T-helper 2 cell treated with Interferon-gamma antibody and Interleukin-4, amounts not matched to agents 5 μg/mL and 100 μg/mL, for 36 hours (primary cell): ENCODE measurements around the gene ARHGEF16.

Experiments
- DNase-seq: peaks from one replicate; pipeline ENCODE4 v3.0.0; 2021; ENCODE audit warnings: low spot score
- H3K27ac Mint-ChIP-seq: one replicate; pipeline ENCODE4 v1.8.0; 2021; ENCODE audit warnings: mild to moderate bottlenecking, mixed read lengths
- H3K27me3 Mint-ChIP-seq: one replicate; pipeline ENCODE4 v1.8.0; 2021; ENCODE audit warnings: low read depth, mixed read lengths
- H3K36me3 Mint-ChIP-seq: one replicate; pipeline ENCODE4 v1.8.0; 2021; ENCODE audit warnings: low read depth, mixed read lengths
- H3K4me1 Mint-ChIP-seq: one replicate; pipeline ENCODE4 v1.8.0; 2021; ENCODE audit warnings: low read depth, mixed read lengths
- H3K4me3 Mint-ChIP-seq: one replicate; pipeline ENCODE4 v1.8.0; 2022; ENCODE audit warnings: mild to moderate bottlenecking, moderate library complexity, mixed read lengths
- H3K9me3 Mint-ChIP-seq: one replicate; pipeline ENCODE4 v1.8.0; 2021; ENCODE audit warnings: mixed read lengths

ARHGEF16 gene

GRCh38 chr1:3417082-3417739 is 37.3 kb upstream of the ARHGEF16 start:
- DNase-seq, result no peak
- no peaks in the 10 kb centered on the region for H3K36me3 Mint-ChIP-seq
- H3K4me1 Mint-ChIP-seq, result no peaks in the 10 kb centered on the region
- H3K27ac Mint-ChIP-seq, result no peak overlapping the region
- H3K27me3 Mint-ChIP-seq, result no peaks in the 10 kb centered on the region
- no peak overlapping the region for H3K4me3 Mint-ChIP-seq
- peaks cover 8% of the 10 kb centered on the region for H3K9me3 Mint-ChIP-seq

GRCh38 chr1:3417934-3418333 is 36.5 kb upstream of the ARHGEF16 start:
- H3K4me3 Mint-ChIP-seq, result no peak overlapping the region
- no peaks in the 10 kb centered on the region for H3K36me3 Mint-ChIP-seq
- no peak overlapping the region for H3K27ac Mint-ChIP-seq
- H3K27me3 Mint-ChIP-seq, result no peaks in the 10 kb centered on the region
- H3K9me3 Mint-ChIP-seq, result peaks cover 8% of the 10 kb centered on the region
- no peaks in the 10 kb centered on the region for H3K4me1 Mint-ChIP-seq
- DNase-seq, result no peak

GRCh38 chr1:3418600-3418999 is 35.9 kb upstream of the ARHGEF16 start:
- H3K27ac Mint-ChIP-seq, result no peak overlapping the region
- H3K4me3 Mint-ChIP-seq, result no peak overlapping the region
- H3K36me3 Mint-ChIP-seq, result no peaks in the 10 kb centered on the region
- no peaks in the 10 kb centered on the region for H3K27me3 Mint-ChIP-seq
- peaks cover 8% of the 10 kb centered on the region for H3K9me3 Mint-ChIP-seq
- DNase-seq, result no peak
- H3K4me1 Mint-ChIP-seq, result no peaks in the 10 kb centered on the region

- H3K36me3 Mint-ChIP-seq, result no peaks in the 10 kb centered on the region
- H3K27ac Mint-ChIP-seq, result no peak overlapping the region
- H3K4me1 Mint-ChIP-seq, result no peaks in the 10 kb centered on the region
- H3K4me3 Mint-ChIP-seq, result no peak overlapping the region
- H3K9me3 Mint-ChIP-seq, result peaks cover 8% of the 10 kb centered on the region
- no peak for DNase-seq
- no peaks in the 10 kb centered on the region for H3K27me3 Mint-ChIP-seq
Observed at GRCh38 chr1:3419415-3420204, 34.9 kb upstream of the ARHGEF16 start.

- no peaks in the 10 kb centered on the region for H3K4me1 Mint-ChIP-seq
- no peak overlapping the region for H3K27ac Mint-ChIP-seq
- H3K4me3 Mint-ChIP-seq, result no peak overlapping the region
- no peak for DNase-seq
- H3K9me3 Mint-ChIP-seq, result peaks cover 8% of the 10 kb centered on the region
- no peaks in the 10 kb centered on the region for H3K27me3 Mint-ChIP-seq
- no peaks in the 10 kb centered on the region for H3K36me3 Mint-ChIP-seq
Observed at GRCh38 chr1:3420218-3420951, 34.1 kb upstream of the ARHGEF16 start.

- Mint-ChIP-seq H3K4me1 (no peaks in the 10 kb centered on the region), H3K36me3 (no peaks in the 10 kb centered on the region), H3K4me3 (no peak overlapping the region), H3K9me3 (no peaks in the 10 kb centered on the region), H3K27ac (no peak overlapping the region), H3K27me3 (no peaks in the 10 kb centered on the region)
- DNase-seq, result no peak
Observed at GRCh38 chr1:3422638-3423037, 31.8 kb upstream of the ARHGEF16 start.

- no peak for DNase-seq
- Mint-ChIP-seq H3K4me3 (no peak overlapping the region), H3K36me3 (no peaks in the 10 kb centered on the region), H3K27ac (no peak overlapping the region), H3K9me3 (no peaks in the 10 kb centered on the region), H3K27me3 (no peaks in the 10 kb centered on the region), H3K4me1 (no peaks in the 10 kb centered on the region)
Observed at GRCh38 chr1:3423245-3423829, 31.1 kb upstream of the ARHGEF16 start.

GRCh38 chr1:3423896-3424611 is 30.4 kb upstream of the ARHGEF16 start:
- H3K27ac Mint-ChIP-seq, result no peak overlapping the region
- no peaks in the 10 kb centered on the region for H3K36me3 Mint-ChIP-seq
- DNase-seq, result no peak
- H3K4me1 Mint-ChIP-seq, result no peaks in the 10 kb centered on the region
- H3K9me3 Mint-ChIP-seq, result no peaks in the 10 kb centered on the region
- H3K4me3 Mint-ChIP-seq, result no peak overlapping the region
- no peaks in the 10 kb centered on the region for H3K27me3 Mint-ChIP-seq

- Mint-ChIP-seq H3K4me3 (no peak overlapping the region), H3K27me3 (no peaks in the 10 kb centered on the region), H3K27ac (no peak overlapping the region), H3K9me3 (no peaks in the 10 kb centered on the region), H3K36me3 (no peaks in the 10 kb centered on the region), H3K4me1 (no peaks in the 10 kb centered on the region)
- DNase-seq, result no peak
Observed at GRCh38 chr1:3425486-3426215, 28.8 kb upstream of the ARHGEF16 start.

GRCh38 chr1:3426956-3427535 is 27.4 kb upstream of the ARHGEF16 start:
- H3K4me1 Mint-ChIP-seq, result no peaks in the 10 kb centered on the region
- DNase-seq, result no peak
- H3K27me3 Mint-ChIP-seq, result no peaks in the 10 kb centered on the region
- no peak overlapping the region for H3K27ac Mint-ChIP-seq
- no peaks in the 10 kb centered on the region for H3K36me3 Mint-ChIP-seq
- no peak overlapping the region for H3K4me3 Mint-ChIP-seq
- no peaks in the 10 kb centered on the region for H3K9me3 Mint-ChIP-seq

GRCh38 chr1:3427711-3428704 is 26.5 kb upstream of the ARHGEF16 start:
- no peaks in the 10 kb centered on the region for H3K27me3 Mint-ChIP-seq
- no peaks in the 10 kb centered on the region for H3K36me3 Mint-ChIP-seq
- no peak overlapping the region for H3K27ac Mint-ChIP-seq
- DNase-seq, result no peak
- no peaks in the 10 kb centered on the region for H3K4me1 Mint-ChIP-seq
- no peaks in the 10 kb centered on the region for H3K9me3 Mint-ChIP-seq
- H3K4me3 Mint-ChIP-seq, result no peak overlapping the region

- H3K36me3 Mint-ChIP-seq, result no peaks in the 10 kb centered on the region
- no peaks in the 10 kb centered on the region for H3K9me3 Mint-ChIP-seq
- no peak overlapping the region for H3K4me3 Mint-ChIP-seq
- no peak overlapping the region for H3K27ac Mint-ChIP-seq
- no peaks in the 10 kb centered on the region for H3K4me1 Mint-ChIP-seq
- no peaks in the 10 kb centered on the region for H3K27me3 Mint-ChIP-seq
- DNase-seq, result no peak
Observed at GRCh38 chr1:3428899-3429298, 25.6 kb upstream of the ARHGEF16 start.
